ENCODE data around the gene RYR3.

DNA sequence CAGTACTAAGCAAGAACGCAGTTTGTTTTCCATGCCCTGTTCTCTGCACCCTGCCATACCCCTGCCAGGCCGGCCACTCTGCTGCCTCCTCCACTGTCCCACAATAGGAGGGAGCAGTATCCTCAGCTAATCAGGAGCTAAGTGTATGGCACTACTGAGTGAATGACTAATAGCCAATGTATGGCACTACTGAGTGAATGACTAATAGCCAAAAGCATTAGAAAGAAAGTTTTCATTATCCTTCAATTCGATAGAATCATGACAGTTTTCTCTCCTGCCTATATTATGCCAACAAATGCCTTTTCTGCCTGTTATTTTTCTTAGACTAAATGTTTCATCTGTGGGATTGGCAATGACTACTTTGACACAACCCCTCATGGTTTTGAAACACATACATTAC is 550.0 kb downstream of the RYR3 start:
- TF ChIP-seq EZH2phosphoT487 (conservative IDR thresholded peaks at IDR 0.05; ENCODE audit: low read length): no peak
- TF ChIP-seq, protein P1, sequence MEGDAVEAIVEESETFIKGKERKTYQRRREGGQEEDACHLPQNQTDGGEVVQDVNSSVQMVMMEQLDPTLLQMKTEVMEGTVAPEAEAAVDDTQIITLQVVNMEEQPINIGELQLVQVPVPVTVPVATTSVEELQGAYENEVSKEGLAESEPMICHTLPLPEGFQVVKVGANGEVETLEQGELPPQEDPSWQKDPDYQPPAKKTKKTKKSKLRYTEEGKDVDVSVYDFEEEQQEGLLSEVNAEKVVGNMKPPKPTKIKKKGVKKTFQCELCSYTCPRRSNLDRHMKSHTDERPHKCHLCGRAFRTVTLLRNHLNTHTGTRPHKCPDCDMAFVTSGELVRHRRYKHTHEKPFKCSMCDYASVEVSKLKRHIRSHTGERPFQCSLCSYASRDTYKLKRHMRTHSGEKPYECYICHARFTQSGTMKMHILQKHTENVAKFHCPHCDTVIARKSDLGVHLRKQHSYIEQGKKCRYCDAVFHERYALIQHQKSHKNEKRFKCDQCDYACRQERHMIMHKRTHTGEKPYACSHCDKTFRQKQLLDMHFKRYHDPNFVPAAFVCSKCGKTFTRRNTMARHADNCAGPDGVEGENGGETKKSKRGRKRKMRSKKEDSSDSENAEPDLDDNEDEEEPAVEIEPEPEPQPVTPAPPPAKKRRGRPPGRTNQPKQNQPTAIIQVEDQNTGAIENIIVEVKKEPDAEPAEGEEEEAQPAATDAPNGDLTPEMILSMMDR (IDR thresholded peaks at IDR 0.05; ENCODE audit: insufficient read depth, low read length, poor library complexity, severe bottlenecking): no peak

Data from SU-DHL-6 (cell line).